ENCODE measurements around the gene LUZP4. TPM values are rescaled to one million over a fixed set of nuclear protein-coding genes. Genes with fewer than 3 reads are reported as not detected.

Gene LUZP4
- total RNA-seq, 1 experiment from 2014 or later = not detected

DNA sequence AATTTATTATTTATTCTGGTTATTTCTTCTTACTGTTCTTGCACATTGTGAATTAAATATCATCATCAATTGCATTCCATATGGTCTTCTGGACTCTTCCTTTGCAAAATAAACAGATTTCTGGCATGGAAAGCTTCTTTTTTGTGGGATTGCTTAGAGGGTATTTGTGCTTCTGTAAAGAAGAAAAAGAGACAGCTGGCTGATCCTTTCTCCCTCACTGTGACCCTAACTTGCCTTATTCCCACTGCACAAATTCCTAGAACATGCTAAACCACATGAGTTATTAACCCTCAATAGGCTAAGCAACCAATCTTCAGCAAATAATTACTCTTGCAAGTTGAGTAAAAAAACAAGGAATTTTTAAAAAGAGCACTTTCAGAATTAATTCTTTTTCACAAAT is 31.8 kb upstream of the LUZP4 start:
- no peak overlapping the region for H2AFZ ChIP-seq
- no peaks in the 10 kb centered on the region for H3K27me3 ChIP-seq (ENCODE audit: insufficient read depth, low read depth)
- no peaks in the 10 kb centered on the region for H3K9me3 ChIP-seq (ENCODE audit: insufficient read depth, low read depth)
- intact Hi-C loops (cut with micrococcal nuclease; ENCODE audit: unreplicated experiment) = no loop called here
- BruUV-seq (replicated peaks) = no TSS peak
- POLR2A ChIA-PET (ENCODE audit: unreplicated experiment) = no interaction called here
- no peaks in the 10 kb centered on the region for H3K79me2 ChIP-seq (ENCODE audit: low read depth)
- H3K36me3 ChIP-seq (ENCODE audit: low read depth) = no peaks in the 10 kb centered on the region
- CTCF ChIA-PET = no interaction called here
- H3K4me3 ChIP-seq = no peak overlapping the region
- H3K27ac ChIP-seq = no peak overlapping the region
- TF ChIP-seq, protein P1, sequence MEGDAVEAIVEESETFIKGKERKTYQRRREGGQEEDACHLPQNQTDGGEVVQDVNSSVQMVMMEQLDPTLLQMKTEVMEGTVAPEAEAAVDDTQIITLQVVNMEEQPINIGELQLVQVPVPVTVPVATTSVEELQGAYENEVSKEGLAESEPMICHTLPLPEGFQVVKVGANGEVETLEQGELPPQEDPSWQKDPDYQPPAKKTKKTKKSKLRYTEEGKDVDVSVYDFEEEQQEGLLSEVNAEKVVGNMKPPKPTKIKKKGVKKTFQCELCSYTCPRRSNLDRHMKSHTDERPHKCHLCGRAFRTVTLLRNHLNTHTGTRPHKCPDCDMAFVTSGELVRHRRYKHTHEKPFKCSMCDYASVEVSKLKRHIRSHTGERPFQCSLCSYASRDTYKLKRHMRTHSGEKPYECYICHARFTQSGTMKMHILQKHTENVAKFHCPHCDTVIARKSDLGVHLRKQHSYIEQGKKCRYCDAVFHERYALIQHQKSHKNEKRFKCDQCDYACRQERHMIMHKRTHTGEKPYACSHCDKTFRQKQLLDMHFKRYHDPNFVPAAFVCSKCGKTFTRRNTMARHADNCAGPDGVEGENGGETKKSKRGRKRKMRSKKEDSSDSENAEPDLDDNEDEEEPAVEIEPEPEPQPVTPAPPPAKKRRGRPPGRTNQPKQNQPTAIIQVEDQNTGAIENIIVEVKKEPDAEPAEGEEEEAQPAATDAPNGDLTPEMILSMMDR (conservative IDR thresholded peaks at IDR 0.05) = no peak
- no peak for TF ChIP-seq EZH2 (IDR thresholded peaks at IDR 0.05; ENCODE audit: low read depth)
- H3K9me2 ChIP-seq (ENCODE audit: insufficient read depth) = no peaks in the 10 kb centered on the region
- H3F3A ChIP-seq (ENCODE audit: insufficient read depth, low read depth) = 0 out of 2 replicates have a peak, but pooled peaks cover 5% of the 10 kb centered on the region
- H3K4me2 ChIP-seq = no peak overlapping the region
- peaks cover 7% of the 10 kb centered on the region; the same call in 1 of the 2 replicates for H3K4me1 ChIP-seq (replicated peaks; ENCODE audit: insufficient read depth)
- no peaks in the 10 kb centered on the region for H4K20me1 ChIP-seq (ENCODE audit: insufficient read depth)
- no peak for DNase-seq

DNA sequence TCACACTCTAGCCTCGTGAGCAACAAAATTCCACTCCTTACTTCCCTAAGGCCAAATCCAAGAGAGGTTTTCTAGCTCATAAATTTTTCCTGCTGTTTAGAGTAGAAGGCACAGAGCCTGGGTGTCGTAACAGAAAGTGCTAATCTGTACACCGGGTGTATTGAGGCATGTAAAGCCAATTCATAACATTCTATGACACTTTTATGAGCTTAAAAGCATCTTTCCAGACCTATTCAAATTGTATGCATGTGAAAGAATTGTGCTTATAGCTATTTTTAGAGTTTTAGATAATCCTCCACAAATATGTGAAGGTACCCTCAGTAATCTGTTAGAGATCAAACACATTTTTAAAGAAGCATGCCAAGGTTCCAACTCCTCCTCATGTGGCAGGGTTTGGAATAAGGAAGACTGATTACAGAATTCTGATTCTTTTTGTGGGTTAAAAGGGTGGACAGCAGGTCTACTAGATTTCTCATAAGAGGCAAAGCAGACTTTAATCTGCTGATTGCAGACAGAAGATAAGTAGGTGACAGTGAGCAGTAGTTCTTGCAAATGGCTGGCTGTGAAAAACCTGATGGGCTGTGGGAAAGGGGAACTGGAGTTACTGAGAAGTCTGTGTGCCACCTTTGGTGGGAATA is 30.2 kb upstream of the LUZP4 start:
- H3K4me3 ChIP-seq = no peak overlapping the region
- no peaks in the 10 kb centered on the region for H3K9me2 ChIP-seq (ENCODE audit: insufficient read depth)
- H3K79me2 ChIP-seq (ENCODE audit: low read depth) = no peaks in the 10 kb centered on the region
- no peaks in the 10 kb centered on the region for H3K27me3 ChIP-seq (ENCODE audit: insufficient read depth, low read depth)
- 0 out of 2 replicates have a peak, but pooled peaks cover 5% of the 10 kb centered on the region for H3F3A ChIP-seq (ENCODE audit: insufficient read depth, low read depth)
- TF ChIP-seq, protein P1 (conservative IDR thresholded peaks at IDR 0.05) = no peak
- TF ChIP-seq EZH2 (IDR thresholded peaks at IDR 0.05; ENCODE audit: low read depth) = no peak
- no peaks in the 10 kb centered on the region for H4K20me1 ChIP-seq (ENCODE audit: insufficient read depth)
- peak overlapping the region; percentile 20 for H3K4me2 ChIP-seq
- H3K27ac ChIP-seq = peak overlapping the region; percentile 56
- no TSS peak for BruUV-seq (replicated peaks)
- no peaks in the 10 kb centered on the region for H3K9me3 ChIP-seq (ENCODE audit: insufficient read depth, low read depth)
- H3K36me3 ChIP-seq (ENCODE audit: low read depth) = no peaks in the 10 kb centered on the region
- H2AFZ ChIP-seq = no peak overlapping the region
- CTCF ChIA-PET = no interaction called here
- peak in 1 of 2 experiments; percentile 78 for DNase-seq
- POLR2A ChIA-PET (ENCODE audit: unreplicated experiment) = no interaction called here
- intact Hi-C loops (cut with micrococcal nuclease; ENCODE audit: unreplicated experiment) = no loop called here
- peaks cover 7% of the 10 kb centered on the region; the same call in 1 of the 2 replicates for H3K4me1 ChIP-seq (replicated peaks; ENCODE audit: insufficient read depth)

DNA sequence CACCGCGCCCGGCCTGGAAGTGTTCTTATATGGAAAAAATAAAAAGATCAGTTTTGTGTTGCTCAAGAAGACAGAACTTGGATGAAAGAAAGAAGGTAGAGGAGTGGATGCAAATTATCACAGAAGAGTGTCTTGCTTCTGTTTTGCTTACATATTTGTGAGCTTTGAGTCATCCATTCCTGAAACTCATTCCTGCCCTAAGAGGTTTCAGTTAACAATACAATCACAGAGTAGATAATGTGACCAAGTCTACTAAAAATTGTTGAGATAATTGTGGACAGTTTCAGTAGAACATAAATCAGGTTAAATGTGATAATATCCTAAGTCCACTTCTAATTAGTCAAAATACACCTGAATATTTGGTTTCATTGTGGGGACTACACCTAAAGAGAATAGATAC is 29.2 kb upstream of the LUZP4 start:
- Histone ChIP-seq H3F3A (ENCODE audit: insufficient read depth, low read depth) (0 out of 2 replicates have a peak, but pooled peaks cover 5% of the 10 kb centered on the region), H2AFZ (no peak overlapping the region), H3K79me2 (ENCODE audit: low read depth) (no peaks in the 10 kb centered on the region), H3K9me2 (ENCODE audit: insufficient read depth) (no peaks in the 10 kb centered on the region; the same call in 1 of the 2 replicates), H4K20me1 (ENCODE audit: insufficient read depth) (no peaks in the 10 kb centered on the region), H3K9me3 (ENCODE audit: insufficient read depth, low read depth) (no peaks in the 10 kb centered on the region), H3K4me1 (replicated peaks; ENCODE audit: insufficient read depth) (peaks cover 7% of the 10 kb centered on the region; the same call in 1 of the 2 replicates), H3K27ac (peak overlapping the region; percentile 5; the same call in 1 of the 2 replicates), H3K27me3 (ENCODE audit: insufficient read depth, low read depth) (no peaks in the 10 kb centered on the region), H3K36me3 (ENCODE audit: low read depth) (no peaks in the 10 kb centered on the region), H3K4me3 (no peak overlapping the region), H3K4me2 (no peak overlapping the region)
- no TSS peak for BruUV-seq (replicated peaks)
- ChIA-PET CTCF (no interaction called here), POLR2A (ENCODE audit: unreplicated experiment) (no interaction called here)
- TF ChIP-seq EZH2 (IDR thresholded peaks at IDR 0.05; ENCODE audit: low read depth) = no peak
- TF ChIP-seq, protein P1 (conservative IDR thresholded peaks at IDR 0.05) = no peak
- intact Hi-C loops (cut with micrococcal nuclease; ENCODE audit: unreplicated experiment) = no loop called here
- DNase-seq = peak in 1 of 2 experiments; percentile 69
